DOHH2 (cell line): ENCODE results near the gene APOL5.

Experiments
- EZH2phosphoT487 ChIP-seq: fragments of 200-600 bp; sonication (generic); IDR thresholded peaks from 2 replicates; pipeline ENCODE4 v1.6.1; 2017; ENCODE audit warnings: borderline replicate concordance, mild to moderate bottlenecking, antibody characterized with exemption, low read length, moderate library complexity, mixed read lengths
- TF ChIP-seq, protein P1 (sequence below): fragments of 200-600 bp; sonication (generic); IDR thresholded peaks from one replicate; pipeline ENCODE4 v1.5.1; 2014; ENCODE audit warnings: antibody characterized with exemption, mild to moderate bottlenecking, low read depth, low read length; ENCODE audit not compliant: poor library complexity, severe bottlenecking

DNA sequence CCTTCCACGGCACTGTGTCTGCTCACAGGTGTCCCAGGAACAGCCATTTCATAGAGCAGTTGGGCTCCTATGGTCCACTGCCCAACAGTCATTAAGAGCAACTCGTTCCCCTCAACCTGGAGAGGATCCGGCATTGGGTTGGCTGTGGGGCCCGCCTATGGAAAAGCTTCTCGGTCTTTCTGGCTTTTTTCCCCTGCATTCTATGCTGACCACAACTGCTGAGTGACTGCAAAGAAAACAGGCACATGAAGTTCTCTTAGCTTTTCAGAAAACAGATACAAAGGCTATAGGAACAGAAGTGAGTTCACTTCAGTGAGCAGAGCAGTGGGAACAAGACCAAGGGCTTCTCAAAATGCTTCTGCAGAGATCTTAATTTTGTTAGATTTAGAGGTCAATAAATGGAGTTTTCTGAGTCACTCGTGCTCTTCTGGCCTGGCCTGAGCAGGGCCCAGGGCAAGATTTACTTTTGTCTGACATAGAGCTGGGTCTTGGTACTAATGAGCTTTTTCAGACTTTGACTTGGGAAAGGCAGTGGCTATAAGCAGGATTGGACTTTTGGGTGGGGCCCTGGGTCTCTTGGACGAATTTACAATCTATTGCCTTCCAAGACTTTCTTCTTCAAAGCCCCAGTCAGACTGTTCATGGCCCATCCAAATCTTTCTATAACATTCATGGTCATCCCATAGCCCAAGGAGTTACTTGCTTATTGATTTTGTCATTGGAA is 13.6 kb upstream of the APOL5 start:
- TF ChIP-seq, protein P1, sequence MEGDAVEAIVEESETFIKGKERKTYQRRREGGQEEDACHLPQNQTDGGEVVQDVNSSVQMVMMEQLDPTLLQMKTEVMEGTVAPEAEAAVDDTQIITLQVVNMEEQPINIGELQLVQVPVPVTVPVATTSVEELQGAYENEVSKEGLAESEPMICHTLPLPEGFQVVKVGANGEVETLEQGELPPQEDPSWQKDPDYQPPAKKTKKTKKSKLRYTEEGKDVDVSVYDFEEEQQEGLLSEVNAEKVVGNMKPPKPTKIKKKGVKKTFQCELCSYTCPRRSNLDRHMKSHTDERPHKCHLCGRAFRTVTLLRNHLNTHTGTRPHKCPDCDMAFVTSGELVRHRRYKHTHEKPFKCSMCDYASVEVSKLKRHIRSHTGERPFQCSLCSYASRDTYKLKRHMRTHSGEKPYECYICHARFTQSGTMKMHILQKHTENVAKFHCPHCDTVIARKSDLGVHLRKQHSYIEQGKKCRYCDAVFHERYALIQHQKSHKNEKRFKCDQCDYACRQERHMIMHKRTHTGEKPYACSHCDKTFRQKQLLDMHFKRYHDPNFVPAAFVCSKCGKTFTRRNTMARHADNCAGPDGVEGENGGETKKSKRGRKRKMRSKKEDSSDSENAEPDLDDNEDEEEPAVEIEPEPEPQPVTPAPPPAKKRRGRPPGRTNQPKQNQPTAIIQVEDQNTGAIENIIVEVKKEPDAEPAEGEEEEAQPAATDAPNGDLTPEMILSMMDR, result no peak
- no peak for TF ChIP-seq EZH2phosphoT487
